ENCODE measurements around the gene PGD. TPM values are rescaled to one million over a fixed set of nuclear protein-coding genes. Genes with fewer than 3 reads are reported as not detected.
"Not testable (repeated sequence)": the region's sequence is repeated elsewhere in the genome, so short reads cannot be mapped to it uniquely, and the experiment has no call there.

PGD gene
- total RNA-seq, 1 experiment from 2014 or later: 142 TPM

DNA sequence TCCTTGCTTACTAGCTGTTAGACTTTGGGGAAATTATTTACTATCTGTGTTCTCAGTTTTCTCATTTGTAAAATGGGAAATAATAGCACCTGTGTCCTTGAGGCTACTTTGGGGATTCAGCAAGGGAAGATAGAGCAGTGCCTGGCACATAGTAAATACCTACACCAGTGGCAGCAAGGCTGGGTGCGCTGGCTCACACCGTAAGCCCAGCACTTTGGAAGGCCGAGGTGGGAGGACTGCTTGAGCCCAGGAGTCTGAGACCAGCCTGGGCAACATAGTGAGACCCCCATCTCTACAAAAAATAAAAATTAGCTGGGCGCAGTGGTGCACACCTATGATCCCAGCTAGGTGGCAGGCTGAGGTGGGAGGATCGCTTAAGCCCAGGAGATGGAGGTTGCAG is 22.8 kb downstream of the PGD start:
- intact Hi-C loops (cut with micrococcal nuclease; ENCODE audit: unreplicated experiment): no loop called here
- Mint-ChIP-seq H3K36me3 (ENCODE audit: insufficient read depth, unreplicated experiment) (peaks cover 42% of the 10 kb centered on the region), H3K4me1 (ENCODE audit: low read depth, unreplicated experiment) (no peaks in the 10 kb centered on the region), H3K9me3 (ENCODE audit: low read depth, unreplicated experiment) (no peaks in the 10 kb centered on the region), H3K4me3 (ENCODE audit: low read depth, unreplicated experiment) (no peak overlapping the region), H3K27me3 (ENCODE audit: unreplicated experiment) (no peaks in the 10 kb centered on the region), H3K27ac (ENCODE audit: unreplicated experiment) (no peak overlapping the region)
- CTCF ChIA-PET: interaction anchor here (0.5 kb wide), 1 partner anchor 1227 kb away, joined by 7 read pairs; no protein-coding TSS in a partner anchor
- BruUV-seq (replicated peaks): no TSS peak
- no peak for DNase-seq
- TF ChIP-seq, protein P1, sequence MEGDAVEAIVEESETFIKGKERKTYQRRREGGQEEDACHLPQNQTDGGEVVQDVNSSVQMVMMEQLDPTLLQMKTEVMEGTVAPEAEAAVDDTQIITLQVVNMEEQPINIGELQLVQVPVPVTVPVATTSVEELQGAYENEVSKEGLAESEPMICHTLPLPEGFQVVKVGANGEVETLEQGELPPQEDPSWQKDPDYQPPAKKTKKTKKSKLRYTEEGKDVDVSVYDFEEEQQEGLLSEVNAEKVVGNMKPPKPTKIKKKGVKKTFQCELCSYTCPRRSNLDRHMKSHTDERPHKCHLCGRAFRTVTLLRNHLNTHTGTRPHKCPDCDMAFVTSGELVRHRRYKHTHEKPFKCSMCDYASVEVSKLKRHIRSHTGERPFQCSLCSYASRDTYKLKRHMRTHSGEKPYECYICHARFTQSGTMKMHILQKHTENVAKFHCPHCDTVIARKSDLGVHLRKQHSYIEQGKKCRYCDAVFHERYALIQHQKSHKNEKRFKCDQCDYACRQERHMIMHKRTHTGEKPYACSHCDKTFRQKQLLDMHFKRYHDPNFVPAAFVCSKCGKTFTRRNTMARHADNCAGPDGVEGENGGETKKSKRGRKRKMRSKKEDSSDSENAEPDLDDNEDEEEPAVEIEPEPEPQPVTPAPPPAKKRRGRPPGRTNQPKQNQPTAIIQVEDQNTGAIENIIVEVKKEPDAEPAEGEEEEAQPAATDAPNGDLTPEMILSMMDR (IDR thresholded peaks at IDR 0.05; ENCODE audit: unreplicated experiment): no peak

DNA sequence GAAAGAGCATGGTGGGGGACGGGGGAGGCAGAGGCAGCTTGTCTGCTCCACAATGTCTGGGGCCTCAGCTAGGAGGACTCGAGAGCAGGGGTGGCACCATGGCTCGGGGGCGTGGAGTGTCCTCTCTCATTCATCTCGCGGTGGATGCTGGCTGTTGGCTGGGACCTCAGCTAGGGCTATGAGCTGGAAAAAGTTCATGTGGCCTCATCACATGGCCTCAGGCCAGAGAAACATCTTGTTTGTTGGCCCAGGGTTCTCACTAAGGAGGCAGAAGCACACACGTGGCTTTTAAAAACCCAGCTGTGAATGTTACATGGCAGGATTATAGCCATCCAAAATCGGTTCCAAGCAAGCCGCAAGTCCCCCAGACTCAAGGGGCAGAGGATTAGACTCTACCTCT is 25.2 kb downstream of the PGD start:
- Mint-ChIP-seq H3K4me3 (ENCODE audit: low read depth, unreplicated experiment) (no peak overlapping the region), H3K9me3 (ENCODE audit: low read depth, unreplicated experiment) (no peaks in the 10 kb centered on the region), H3K27ac (ENCODE audit: unreplicated experiment) (no peak overlapping the region), H3K4me1 (ENCODE audit: low read depth, unreplicated experiment) (no peaks in the 10 kb centered on the region), H3K27me3 (ENCODE audit: unreplicated experiment) (no peaks in the 10 kb centered on the region), H3K36me3 (ENCODE audit: insufficient read depth, unreplicated experiment) (peaks cover 22% of the 10 kb centered on the region)
- no TSS peak for BruUV-seq (replicated peaks)
- intact Hi-C loops (cut with micrococcal nuclease; ENCODE audit: unreplicated experiment): no loop called here
- CTCF ChIA-PET: no interaction called here
- DNase-seq: no peak
- TF ChIP-seq, protein P1 (IDR thresholded peaks at IDR 0.05; ENCODE audit: unreplicated experiment): no peak

DNA sequence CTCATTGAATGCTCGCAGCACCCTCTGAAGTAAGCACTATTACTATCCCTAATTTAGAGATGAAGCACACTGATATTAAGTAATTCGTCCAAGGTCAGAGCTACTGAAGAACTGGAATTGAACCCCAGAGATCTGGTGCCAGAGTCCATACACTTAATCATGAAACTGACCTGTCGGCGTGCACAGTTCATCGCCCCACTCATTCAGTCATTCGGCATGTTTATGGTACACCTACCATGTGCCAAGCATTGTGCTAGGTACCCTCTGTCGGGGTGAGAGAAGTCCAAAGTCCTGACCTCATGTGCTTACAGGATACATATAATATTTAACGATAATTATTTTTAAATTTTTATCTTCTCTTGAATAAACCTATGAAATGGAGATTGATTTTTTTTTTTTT is 25.8 kb downstream of the PGD start:
- no peaks in the 10 kb centered on the region for H3K9me3 Mint-ChIP-seq (ENCODE audit: low read depth, unreplicated experiment)
- CTCF ChIA-PET: no interaction called here
- H3K4me3 Mint-ChIP-seq (ENCODE audit: low read depth, unreplicated experiment): no peak overlapping the region
- no peak for DNase-seq
- H3K27me3 Mint-ChIP-seq (ENCODE audit: unreplicated experiment): no peaks in the 10 kb centered on the region
- H3K4me1 Mint-ChIP-seq (ENCODE audit: low read depth, unreplicated experiment): no peaks in the 10 kb centered on the region
- BruUV-seq (replicated peaks): no TSS peak
- H3K27ac Mint-ChIP-seq (ENCODE audit: unreplicated experiment): no peak overlapping the region
- TF ChIP-seq, protein P1 (IDR thresholded peaks at IDR 0.05; ENCODE audit: unreplicated experiment): no peak
- intact Hi-C loops (cut with micrococcal nuclease; ENCODE audit: unreplicated experiment): no loop called here
- H3K36me3 Mint-ChIP-seq (ENCODE audit: insufficient read depth, unreplicated experiment): peaks cover 16% of the 10 kb centered on the region

DNA sequence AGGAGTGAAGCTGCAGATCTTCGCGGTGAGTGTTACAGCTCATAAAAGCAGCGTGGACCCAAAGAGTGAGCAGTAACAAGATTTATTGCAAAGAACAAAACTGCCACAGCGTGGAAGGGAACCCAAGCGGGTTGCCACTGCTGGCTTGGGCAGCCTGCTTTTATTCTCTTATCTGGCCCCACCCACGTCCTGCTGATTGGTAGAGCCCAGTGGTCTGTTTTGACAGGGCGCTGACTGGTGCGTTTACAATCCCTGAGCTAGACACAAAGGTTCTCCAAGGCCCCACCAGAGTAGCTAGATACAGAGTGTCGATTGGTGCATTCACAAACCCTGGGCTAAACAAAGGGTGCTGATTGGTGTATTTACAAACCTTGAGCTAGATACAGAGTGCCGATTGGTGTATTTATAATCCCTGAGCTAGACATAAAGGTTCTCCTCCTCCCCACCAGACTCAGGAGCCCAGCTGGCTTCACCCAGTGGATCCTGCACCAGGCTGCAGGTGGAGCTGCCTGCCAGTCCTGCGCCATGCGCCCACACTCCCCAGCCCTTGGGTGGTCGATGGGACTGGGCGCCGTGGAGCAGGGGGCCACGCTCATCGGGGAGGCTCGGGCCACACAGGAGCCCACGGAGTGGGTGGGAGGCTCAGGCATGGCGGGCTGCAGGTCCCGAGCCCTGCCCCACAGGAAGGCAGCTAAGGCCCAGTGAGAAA is 27.1 kb downstream of the PGD start:
- H3K4me3 Mint-ChIP-seq (ENCODE audit: low read depth, unreplicated experiment); H3K27ac Mint-ChIP-seq (ENCODE audit: unreplicated experiment); DNase-seq; CTCF ChIA-PET; H3K9me3 Mint-ChIP-seq (ENCODE audit: low read depth, unreplicated experiment); H3K27me3 Mint-ChIP-seq (ENCODE audit: unreplicated experiment); H3K4me1 Mint-ChIP-seq (ENCODE audit: low read depth, unreplicated experiment); intact Hi-C loops (cut with micrococcal nuclease; ENCODE audit: unreplicated experiment); BruUV-seq (replicated peaks): not testable (repeated sequence)
- peaks cover 16% of the 10 kb centered on the region for H3K36me3 Mint-ChIP-seq (ENCODE audit: insufficient read depth, unreplicated experiment)

DNA sequence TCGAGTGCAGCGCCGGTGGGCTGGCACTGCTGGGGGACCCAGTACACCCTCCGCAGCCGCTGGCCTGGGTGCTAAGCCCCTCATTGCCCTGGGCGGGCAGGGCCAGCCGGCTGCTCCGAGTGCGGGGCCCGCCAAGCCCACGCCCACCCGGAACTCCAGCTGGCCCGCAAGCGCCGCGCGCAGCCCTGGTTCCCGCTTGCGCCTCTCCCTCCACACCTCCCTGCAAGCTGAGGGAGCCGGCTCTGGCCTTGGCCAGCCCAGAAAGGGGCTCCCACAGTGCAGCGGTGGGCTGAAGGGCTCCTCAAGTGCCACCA is 27.6 kb downstream of the PGD start:
- peaks cover 21% of the 10 kb centered on the region for H3K36me3 Mint-ChIP-seq (ENCODE audit: insufficient read depth, unreplicated experiment)
- DNase-seq; H3K27me3 Mint-ChIP-seq (ENCODE audit: unreplicated experiment); H3K27ac Mint-ChIP-seq (ENCODE audit: unreplicated experiment); CTCF ChIA-PET; BruUV-seq (replicated peaks); H3K4me3 Mint-ChIP-seq (ENCODE audit: low read depth, unreplicated experiment); intact Hi-C loops (cut with micrococcal nuclease; ENCODE audit: unreplicated experiment); H3K4me1 Mint-ChIP-seq (ENCODE audit: low read depth, unreplicated experiment); H3K9me3 Mint-ChIP-seq (ENCODE audit: low read depth, unreplicated experiment): not testable (repeated sequence)
